ENCODE data around the gene RBMY1F. TPM values are rescaled to one million over a fixed set of nuclear protein-coding genes. Genes with fewer than 3 reads are reported as not detected.
"Not testable (repeated sequence)": the region's sequence is repeated elsewhere in the genome, so short reads cannot be mapped to it uniquely, and the experiment has no call there.

RBMY1F gene
- not detected for total RNA-seq (ENCODE audit: unreplicated experiment)
- long read RNA-seq = 0 reads

DNA sequence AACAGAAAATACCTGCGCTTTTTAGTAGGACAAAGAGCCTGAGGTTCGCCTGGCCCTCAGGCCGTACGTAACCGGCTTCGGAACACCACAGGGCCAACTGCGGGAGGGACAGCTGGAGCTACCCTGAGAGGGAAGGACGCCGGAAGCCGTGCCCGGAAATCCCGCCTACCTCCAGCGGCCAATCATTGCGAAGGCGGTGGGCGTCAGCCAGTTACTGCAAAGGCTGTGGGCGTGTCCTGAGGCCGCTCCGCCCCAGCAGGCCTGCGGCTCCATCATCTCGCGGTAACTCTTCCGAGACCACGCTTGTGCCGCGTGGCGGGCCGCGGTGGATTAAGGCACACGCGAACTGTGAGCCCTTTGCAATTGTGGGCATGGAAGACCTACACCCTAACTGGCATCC, at the start of gene RBMY1F:
TSS of gene RBMY1F (minus strand) at position 101 of the 400 bp plus-strand sequence. CDS start 1,954 bp downstream, outside the sequence.
- not testable (repeated sequence) for H3K36me3 Mint-ChIP-seq (ENCODE audit: unreplicated experiment); H3K4me1 Mint-ChIP-seq (ENCODE audit: low read depth, unreplicated experiment); H3K27me3 Mint-ChIP-seq (ENCODE audit: unreplicated experiment); DNase-seq; H3K27ac Mint-ChIP-seq (ENCODE audit: unreplicated experiment); H3K9me3 Mint-ChIP-seq (ENCODE audit: unreplicated experiment); H3K4me3 Mint-ChIP-seq (ENCODE audit: unreplicated experiment)

DNA sequence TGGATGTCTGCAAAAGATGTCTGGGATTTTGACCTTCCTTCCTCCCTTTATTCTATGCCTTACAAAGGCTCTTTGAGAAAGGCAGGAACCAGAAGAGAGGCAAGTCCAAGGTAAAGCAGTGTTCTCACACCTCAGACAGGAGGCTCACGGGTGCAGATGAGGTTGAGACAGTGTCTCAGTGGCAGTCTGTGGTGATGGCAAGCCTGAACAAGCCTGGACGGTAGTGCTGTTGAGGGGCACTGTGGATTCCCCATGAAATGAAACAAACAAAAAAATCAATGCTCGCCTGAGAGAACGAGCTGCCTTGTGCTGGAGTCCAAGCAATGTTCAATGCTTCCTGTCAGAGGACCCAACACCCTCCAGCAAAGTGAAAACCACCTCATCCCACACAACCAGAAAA, 31.6 kb downstream of the RBMY1F start:
- H3K27me3 Mint-ChIP-seq (ENCODE audit: unreplicated experiment); H3K36me3 Mint-ChIP-seq (ENCODE audit: unreplicated experiment); H3K27ac Mint-ChIP-seq (ENCODE audit: unreplicated experiment); H3K4me3 Mint-ChIP-seq (ENCODE audit: unreplicated experiment); DNase-seq; H3K4me1 Mint-ChIP-seq (ENCODE audit: low read depth, unreplicated experiment); H3K9me3 Mint-ChIP-seq (ENCODE audit: unreplicated experiment): not testable (repeated sequence)

DNA sequence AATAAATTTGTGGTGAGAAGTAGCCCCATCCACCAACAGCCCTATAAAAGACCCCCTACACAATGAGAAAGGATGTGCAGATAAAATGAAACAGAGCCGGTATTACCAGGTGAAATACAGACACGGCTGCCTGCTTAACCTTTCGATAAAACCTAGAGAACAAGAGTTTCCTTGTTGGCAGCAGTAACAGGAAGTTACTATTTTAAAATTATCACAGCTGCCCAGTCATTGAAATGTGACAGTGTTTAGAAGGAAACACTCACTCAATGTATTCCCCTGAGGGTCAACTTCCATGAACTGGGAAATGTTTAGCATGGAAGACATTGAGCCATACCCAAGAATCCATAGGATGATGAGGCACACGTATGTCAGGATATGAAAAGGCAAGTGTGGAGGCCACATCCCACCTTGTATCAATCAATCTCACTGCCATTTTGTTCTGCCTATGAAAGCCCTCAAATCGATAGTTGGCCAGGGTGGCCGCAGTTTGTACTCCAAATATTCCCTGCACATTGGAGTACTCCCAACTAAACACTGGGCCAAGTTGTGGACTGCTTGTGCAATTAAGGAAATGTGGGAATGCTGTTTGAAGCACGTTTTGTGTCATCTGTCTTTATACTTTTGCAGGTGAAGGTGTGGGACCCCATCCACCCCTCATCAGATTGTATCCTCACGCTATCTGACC, 41.6 kb downstream of the RBMY1F start:
- H3K36me3 Mint-ChIP-seq (ENCODE audit: unreplicated experiment); H3K27ac Mint-ChIP-seq (ENCODE audit: unreplicated experiment); DNase-seq; H3K27me3 Mint-ChIP-seq (ENCODE audit: unreplicated experiment); H3K4me1 Mint-ChIP-seq (ENCODE audit: low read depth, unreplicated experiment); H3K9me3 Mint-ChIP-seq (ENCODE audit: unreplicated experiment); H3K4me3 Mint-ChIP-seq (ENCODE audit: unreplicated experiment): not testable (repeated sequence)

DNA sequence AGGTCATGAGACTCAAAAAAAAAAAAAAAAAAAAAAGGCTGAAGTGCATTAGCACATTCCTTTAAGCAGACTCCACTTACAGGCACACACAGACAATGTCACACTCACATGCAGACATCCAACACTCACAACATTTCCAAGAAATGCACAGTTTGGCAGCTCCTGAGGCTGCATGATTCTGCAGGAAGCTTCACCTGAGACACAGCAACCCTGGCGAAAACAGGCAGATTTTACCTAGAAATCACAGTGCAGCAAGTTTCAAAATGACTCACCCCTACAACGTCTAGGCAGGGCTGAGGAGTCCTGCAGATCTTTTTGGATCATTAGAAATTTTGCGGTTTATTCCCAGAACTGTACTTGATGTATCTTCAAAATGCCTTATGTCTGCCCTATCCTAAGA, 48.0 kb downstream of the RBMY1F start:
- not testable (repeated sequence) for H3K36me3 Mint-ChIP-seq (ENCODE audit: unreplicated experiment); H3K4me1 Mint-ChIP-seq (ENCODE audit: low read depth, unreplicated experiment); H3K27ac Mint-ChIP-seq (ENCODE audit: unreplicated experiment); H3K4me3 Mint-ChIP-seq (ENCODE audit: unreplicated experiment); H3K9me3 Mint-ChIP-seq (ENCODE audit: unreplicated experiment); DNase-seq; H3K27me3 Mint-ChIP-seq (ENCODE audit: unreplicated experiment)

DNA sequence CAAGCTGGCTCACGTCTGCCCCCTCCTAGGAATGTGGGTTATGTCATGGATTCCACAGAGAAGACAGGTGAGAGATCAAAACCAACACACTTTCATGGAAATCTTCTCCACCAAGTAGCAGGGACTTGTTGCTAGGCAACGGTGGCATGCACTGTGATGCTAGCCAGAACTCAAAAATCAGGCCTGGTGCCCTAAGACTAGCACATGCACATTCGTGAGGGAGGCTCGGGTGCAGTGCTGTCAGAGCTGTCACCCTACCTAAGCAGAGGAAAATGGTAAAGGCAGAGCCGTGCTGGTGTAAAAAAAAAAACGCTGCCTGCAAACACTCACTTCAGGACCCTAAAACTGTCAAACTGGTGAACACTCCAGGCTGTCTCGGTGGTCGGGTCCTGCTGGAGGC, 52.2 kb downstream of the RBMY1F start:
- H3K4me1 Mint-ChIP-seq (ENCODE audit: low read depth, unreplicated experiment); H3K4me3 Mint-ChIP-seq (ENCODE audit: unreplicated experiment); H3K9me3 Mint-ChIP-seq (ENCODE audit: unreplicated experiment); H3K27ac Mint-ChIP-seq (ENCODE audit: unreplicated experiment); H3K27me3 Mint-ChIP-seq (ENCODE audit: unreplicated experiment); H3K36me3 Mint-ChIP-seq (ENCODE audit: unreplicated experiment); DNase-seq: not testable (repeated sequence)

Other genes with a start within 250 kb of the RBMY1F start
- gene RBMY1J, start 220.5 kb upstream of the RBMY1F start, total RNA-seq (ENCODE audit: unreplicated experiment) = not detected